KOPT-K1 (cell line): ENCODE measurements around the gene CD79A.

Experiments
- H3K27ac ChIP-seq: fragments of 200-600 bp; sonication (generic); 2 replicates; pipeline ENCODE4 v1.5.1; 2016; ENCODE audit warnings: antibody characterized with exemption, mild to moderate bottlenecking, low read depth, low read length; ENCODE audit not compliant: poor library complexity, severe bottlenecking
- H3K36me3 ChIP-seq: fragments of 200-600 bp; sonication (generic); 2 replicates; pipeline ENCODE4 v1.5.1; 2017; ENCODE audit warnings: antibody characterized with exemption, mild to moderate bottlenecking, low read length, moderate library complexity; ENCODE audit not compliant: insufficient read depth
- H3K9me3 ChIP-seq: fragments of 200-600 bp; sonication (generic); 2 replicates; pipeline ENCODE4 v1.5.1; 2017; ENCODE audit warnings: antibody characterized with exemption, low read length, mild to moderate bottlenecking; ENCODE audit not compliant: insufficient read depth, poor library complexity, severe bottlenecking

Gene CD79A

GRCh38 chr19:41904118-41904870 is 27.2 kb downstream of the CD79A start:
- Histone ChIP-seq H3K27ac (no peak overlapping the region), H3K9me3 (no peaks in the 10 kb centered on the region), H3K36me3 (peaks cover 97% of the 10 kb centered on the region)

- Histone ChIP-seq H3K36me3 (peaks cover 86% of the 10 kb centered on the region), H3K27ac (no peak overlapping the region)
Observed at GRCh38 chr19:41905273-41906002, 28.4 kb downstream of the CD79A start.

GRCh38 chr19:41906271-41906670 is 29.2 kb downstream of the CD79A start:
- Histone ChIP-seq H3K9me3 (no peaks in the 10 kb centered on the region), H3K36me3 (peaks cover 78% of the 10 kb centered on the region)

More at GRCh38 chr19:41905273-41906002, 28.4 kb downstream of the CD79A start:
- no peaks in the 10 kb centered on the region for H3K9me3 ChIP-seq

GRCh38 chr19:41906916-41907680 is 30.0 kb downstream of the CD79A start:
- Histone ChIP-seq H3K27ac (no peak overlapping the region), H3K36me3 (peaks cover 70% of the 10 kb centered on the region), H3K9me3 (no peaks in the 10 kb centered on the region)

More at GRCh38 chr19:41906271-41906670, 29.2 kb downstream of the CD79A start:
- no peak overlapping the region for H3K27ac ChIP-seq

GRCh38 chr19:41907994-41908615 is 31.0 kb downstream of the CD79A start:
- Histone ChIP-seq H3K36me3 (peaks cover 60% of the 10 kb centered on the region), H3K9me3 (no peaks in the 10 kb centered on the region), H3K27ac (no peak overlapping the region)

- peaks cover 52% of the 10 kb centered on the region for H3K36me3 ChIP-seq
- no peak overlapping the region for H3K27ac ChIP-seq
- no peaks in the 10 kb centered on the region for H3K9me3 ChIP-seq
Observed at GRCh38 chr19:41908724-41909464, 31.8 kb downstream of the CD79A start.

GRCh38 chr19:41909706-41910105 is 32.6 kb downstream of the CD79A start:
- H3K27ac ChIP-seq = no peak overlapping the region
- peaks cover 44% of the 10 kb centered on the region for H3K36me3 ChIP-seq
- no peaks in the 10 kb centered on the region for H3K9me3 ChIP-seq

- Histone ChIP-seq H3K36me3 (peaks cover 37% of the 10 kb centered on the region), H3K27ac (no peak overlapping the region), H3K9me3 (no peaks in the 10 kb centered on the region)
Observed at GRCh38 chr19:41910240-41910991, 33.3 kb downstream of the CD79A start.

- Histone ChIP-seq H3K36me3 (peaks cover 29% of the 10 kb centered on the region), H3K27ac (no peak overlapping the region), H3K9me3 (no peaks in the 10 kb centered on the region)
Observed at GRCh38 chr19:41910992-41911888, 34.2 kb downstream of the CD79A start.

GRCh38 chr19:41911889-41912731 is 35.0 kb downstream of the CD79A start:
- Histone ChIP-seq H3K36me3 (peaks cover 20% of the 10 kb centered on the region), H3K27ac (no peak overlapping the region), H3K9me3 (no peaks in the 10 kb centered on the region)

- Histone ChIP-seq H3K36me3 (peaks cover 13% of the 10 kb centered on the region; the same call in 1 of the 2 replicates), H3K9me3 (no peaks in the 10 kb centered on the region), H3K27ac (no peak overlapping the region)
Observed at GRCh38 chr19:41912899-41913537, 35.9 kb downstream of the CD79A start.
